Keratinocyte (primary cell): ENCODE results near the gene HUS1B. TPM values are rescaled to one million over a fixed set of nuclear protein-coding genes. Genes with fewer than 3 reads are reported as not detected.

Experiments used
- DNase-seq: peaks from one replicate; pipeline ENCODE4 v3.0.0-alpha.2; 2011; ENCODE audit warnings: low read depth, missing footprints, low spot score
- FAIRE-seq: peaks from 2 replicates; lab custom pipeline; 2011; peaks lifted over from hg19 to GRCh38; lab: Jason Lieb, UNC
- H2AFZ ChIP-seq: 2 replicates; pipeline ENCODE4 v1.6.0; 2012; ENCODE audit warnings: low read length, control low read depth, inconsistent platforms; ENCODE audit not compliant: control insufficient read depth
- H3K27ac ChIP-seq: 2 replicates; pipeline ENCODE4 v1.5.1; 2011; ENCODE audit warnings: low read length; ENCODE audit not compliant: control insufficient read depth, insufficient read depth
- H3K27me3 ChIP-seq: 3 replicates; pipeline ENCODE4 v1.6.0; 2011; ENCODE audit warnings: low read length; ENCODE audit not compliant: control insufficient read depth, insufficient read depth; ENCODE audit errors: extremely low read depth
- H3K36me3 ChIP-seq, 2 experiments: 2 replicates in 1 of 2; 3 replicates in 1 of 2; pipeline ENCODE4 v1.5.1; 2011; ENCODE audit warnings: low read length in 2 of 2, mild to moderate bottlenecking in 1 of 2; ENCODE audit not compliant: control insufficient read depth in 2 of 2, insufficient read depth in 2 of 2; ENCODE audit errors: extremely low read depth in 1 of 2
- H3K4me1 ChIP-seq: 3 replicates; pipeline ENCODE4 v1.5.1; 2011; ENCODE audit warnings: low read length; ENCODE audit not compliant: control insufficient read depth, insufficient read depth; ENCODE audit errors: extremely low read depth
- H3K4me2 ChIP-seq: 3 replicates; pipeline ENCODE4 v1.6.0; 2011; ENCODE audit warnings: low read depth, low read length; ENCODE audit not compliant: control insufficient read depth, insufficient read depth; ENCODE audit errors: extremely low read depth
- H3K4me3 ChIP-seq, 3 experiments: fragments of 200-600 bp in 1 of 3; sonication (generic) in 1 of 3; 2 replicates in 2 of 3; 3 replicates in 1 of 3; pipeline ENCODE4 v1.5.1; 2011 to 2016; ENCODE audit warnings: low read length in 3 of 3, mild to moderate bottlenecking in 3 of 3, control low read depth in 2 of 3, inconsistent platforms in 1 of 3, low read depth in 1 of 3, mixed read lengths in 1 of 3, mixed run types in 1 of 3, moderate library complexity in 1 of 3; ENCODE audit not compliant: control insufficient read depth in 2 of 3, insufficient read depth in 2 of 3; ENCODE audit errors: extremely low read depth in 1 of 3
- H3K79me2 ChIP-seq: 2 replicates; pipeline ENCODE4 v1.6.0; 2012; ENCODE audit warnings: low read length; ENCODE audit not compliant: control insufficient read depth, insufficient read depth
- H3K9ac ChIP-seq: 3 replicates; pipeline ENCODE4 v1.6.0; 2011; ENCODE audit warnings: low read length; ENCODE audit not compliant: control insufficient read depth, insufficient read depth; ENCODE audit errors: extremely low read depth
- H3K9me1 ChIP-seq: 3 replicates; pipeline ENCODE4 v1.6.0; 2011; ENCODE audit warnings: low read length; ENCODE audit not compliant: control insufficient read depth, insufficient read depth; ENCODE audit errors: extremely low read depth
- H3K9me3 ChIP-seq: 2 replicates; pipeline ENCODE4 v1.5.1; 2012; ENCODE audit warnings: low read depth, low read length; ENCODE audit not compliant: control insufficient read depth
- H4K20me1 ChIP-seq: 3 replicates; pipeline ENCODE4 v1.6.0; 2011; ENCODE audit warnings: low read length; ENCODE audit not compliant: control insufficient read depth, insufficient read depth; ENCODE audit errors: extremely low read depth
- CTCF ChIP-seq, 3 experiments: IDR thresholded peaks in 1 of 3; conservative IDR thresholded peaks in 1 of 3; optimal IDR thresholded peaks in 1 of 3; 2 replicates in 2 of 3; 3 replicates in 1 of 3; pipeline versions ENCODE3 to v1.5.1; 2011; ENCODE audit warnings: low read length in 3 of 3, mild to moderate bottlenecking in 3 of 3, moderate library complexity in 2 of 3, control low read depth in 1 of 3, inconsistent platforms in 1 of 3; ENCODE audit not compliant: insufficient read depth in 2 of 3; ENCODE audit errors: extremely low read depth in 1 of 3
- EZH2 ChIP-seq: IDR thresholded peaks from one replicate; pipeline ENCODE4 v1.6.1; 2012; ENCODE audit warnings: inconsistent platforms, mild to moderate bottlenecking, low read length, moderate library complexity
- dilution Hi-C: fragments of 300-500 bp; cut with MboI; formaldehyde crosslinking; loops from one replicate; pipeline ENCODE4 v1.7.0; 2020; ENCODE audit warnings: low sequenced_read_pairs; ENCODE audit not compliant: extremely low pct_ligation_motif_present
- polyA plus RNA-seq, 5 experiments: library from polyadenylated mRNA; depleted of rRNA in 3 of 5; stranded (reverse) in 3 of 5; stranded (forward) in 1 of 5; unstranded in 1 of 5; fragments of >200 nt; gene quantifications; 1 replicate in 1 of 5; 2 replicates in 3 of 5; 3 replicates in 1 of 5; pipeline versions ENCODE4 v1.2.1 to v1.2.3, GENCODE V29; 2011 to 2012; ENCODE audit warnings: missing spikeins in 2 of 5, low read depth in 1 of 5, low replicate concordance in 1 of 5

The HUS1B gene
- polyA plus RNA-seq, 1 donor (not counting 4 experiments of a cell fraction or from before 2014, with no cell fraction given), result 0.13 TPM

DNA sequence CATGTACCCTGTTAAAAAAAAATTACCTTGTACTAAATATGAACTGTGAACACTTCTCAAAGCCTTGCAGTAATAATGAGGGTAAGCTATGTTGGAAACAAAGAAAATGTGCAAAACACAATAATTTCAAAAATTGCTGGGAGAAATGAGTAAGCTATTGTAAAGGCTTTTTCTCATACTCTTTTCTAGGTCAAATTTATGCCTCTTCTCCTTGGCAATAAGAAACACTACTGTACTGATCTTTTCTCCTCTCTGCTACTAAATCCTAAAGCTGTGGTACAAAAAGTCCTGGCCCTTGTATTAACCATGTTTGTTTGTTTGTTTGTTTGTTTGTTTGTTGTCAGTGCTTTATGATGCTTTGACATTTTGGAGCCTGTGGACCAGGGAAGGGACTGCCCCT lies 17.5 kb upstream of the HUS1B start:
- dilution Hi-C loops, result no loop called here
- no peak overlapping the region for H3K27ac ChIP-seq
- no peak for FAIRE-seq

GRCh38 chr6:667253-667927 lies 10.5 kb upstream of the HUS1B start:
- H3K4me2 ChIP-seq, result no peak overlapping the region
- TF ChIP-seq CTCF (optimal IDR thresholded peaks at IDR 0.05 in 1 of 3, IDR thresholded peaks at IDR 0.05 in 1 of 3, conservative IDR thresholded peaks at IDR 0.05 in 1 of 3; ENCODE audit: extremely low read depth in 1 of 3, insufficient read depth in 2 of 3, low read length in 3 of 3), result no peak
- TF ChIP-seq EZH2, result no peak
- no peak overlapping the region for H3K27ac ChIP-seq
- no peak overlapping the region for H2AFZ ChIP-seq
- H3K9me3 ChIP-seq, result no peaks in the 10 kb centered on the region
- H3K27me3 ChIP-seq, result no peaks in the 10 kb centered on the region
- no peaks in the 10 kb centered on the region for H4K20me1 ChIP-seq
- dilution Hi-C loops, result no loop called here
- no peaks in the 10 kb centered on the region for H3K4me1 ChIP-seq
- H3K79me2 ChIP-seq, result peaks cover 47% of the 10 kb centered on the region
- H3K4me3 ChIP-seq, result no peak overlapping the region
- FAIRE-seq (no peak), DNase-seq (no peak)
- H3K36me3 ChIP-seq, result peaks cover 0 to 4% of the 10 kb centered on the region in 2 experiments
- no peaks in the 10 kb centered on the region for H3K9me1 ChIP-seq
- no peak overlapping the region for H3K9ac ChIP-seq

More for the DNA sequence above, 17.5 kb upstream of the HUS1B start:
- no peak overlapping the region for H3K4me2 ChIP-seq
- no peaks in the 10 kb centered on the region for H3K27me3 ChIP-seq
- no peak overlapping the region for H3K9ac ChIP-seq
- no peak overlapping the region for H2AFZ ChIP-seq
- H4K20me1 ChIP-seq, result no peaks in the 10 kb centered on the region
- H3K36me3 ChIP-seq, result no peaks in the 10 kb centered on the region
- H3K4me1 ChIP-seq, result no peaks in the 10 kb centered on the region
- no peak overlapping the region for H3K4me3 ChIP-seq
- no peak for DNase-seq
- H3K9me3 ChIP-seq, result no peaks in the 10 kb centered on the region
- no peaks in the 10 kb centered on the region for H3K9me1 ChIP-seq
- no peak for TF ChIP-seq EZH2
- TF ChIP-seq CTCF (optimal IDR thresholded peaks at IDR 0.05 in 1 of 3, IDR thresholded peaks at IDR 0.05 in 1 of 3, conservative IDR thresholded peaks at IDR 0.05 in 1 of 3; ENCODE audit: extremely low read depth in 1 of 3, insufficient read depth in 2 of 3, low read length in 3 of 3), result no peak
- H3K79me2 ChIP-seq, result peaks cover 53% of the 10 kb centered on the region
